Thymus (tissue), 11 donors: ENCODE measurements around the gene ELMO1. TPM values are rescaled to one million over a fixed set of nuclear protein-coding genes. Genes with fewer than 3 reads are reported as not detected.

Experiments
- DNase-seq, 9 donors: peaks; one replicate each; pipeline ENCODE4 v3.0.0-alpha.2; 2013; ENCODE audit warnings: low spot score in 9 of 9, low read depth in 6 of 9, missing footprints in 1 of 9
- H3K27ac ChIP-seq, 2 donors: one replicate each; pipeline ENCODE4 v1.5.1; 2013; ENCODE audit warnings: control low read depth in 1 of 2, low read depth in 1 of 2, low read length in 1 of 2, mild to moderate bottlenecking in 1 of 2, moderate library complexity in 1 of 2
- H3K27me3 ChIP-seq, 2 donors: one replicate each; pipeline ENCODE4 v1.5.1; 2013; ENCODE audit warnings: low read length in 1 of 2; ENCODE audit not compliant: control insufficient read depth in 2 of 2, insufficient read depth in 1 of 2
- H3K36me3 ChIP-seq, 2 donors: one replicate each; pipeline ENCODE4 v1.5.1; 2013; ENCODE audit warnings: low read length in 1 of 2, mild to moderate bottlenecking in 1 of 2, moderate library complexity in 1 of 2; ENCODE audit not compliant: control insufficient read depth in 2 of 2, insufficient read depth in 2 of 2
- H3K4me1 ChIP-seq, 2 donors: one replicate each; pipeline ENCODE4 v1.5.1; 2013; ENCODE audit warnings: low read length in 2 of 2; ENCODE audit not compliant: control insufficient read depth in 2 of 2, insufficient read depth in 2 of 2
- H3K4me3 ChIP-seq, 2 donors: one replicate each; pipeline ENCODE4 v1.5.1; 2013; ENCODE audit warnings: low read length in 2 of 2, control low read depth in 1 of 2, mild to moderate bottlenecking in 1 of 2
- H3K9me3 ChIP-seq, 2 donors: one replicate each; pipeline ENCODE4 v1.5.1; 2013; ENCODE audit warnings: low read length in 1 of 2, mild to moderate bottlenecking in 1 of 2; ENCODE audit not compliant: control insufficient read depth in 2 of 2, insufficient read depth in 1 of 2
- WGBS: extraction: QIAGEN DNeasy Blood & Tissue Kit; methylation state at CpG from one replicate; pipeline ENCODE4 v1.1.7; 2013; 5-methylcytosine and 5-hydroxymethylcytosine counted together
- polyA plus RNA-seq: library from polyadenylated mRNA; stranded (reverse); fragments of 200-250 nt; gene quantifications from one replicate; pipeline ENCODE4 v1.2.3, GENCODE V29; 2013
- total RNA-seq: library from RNA; stranded (reverse); fragments of 120-200 nt; gene quantifications from one replicate; pipeline ENCODE4 v1.2.4, GENCODE V29; 2013
- donor health status: healthy.

The ELMO1 gene
- total and polyA plus RNA-seq, 2 donors, result 18.7 to 22.5 TPM

DNA sequence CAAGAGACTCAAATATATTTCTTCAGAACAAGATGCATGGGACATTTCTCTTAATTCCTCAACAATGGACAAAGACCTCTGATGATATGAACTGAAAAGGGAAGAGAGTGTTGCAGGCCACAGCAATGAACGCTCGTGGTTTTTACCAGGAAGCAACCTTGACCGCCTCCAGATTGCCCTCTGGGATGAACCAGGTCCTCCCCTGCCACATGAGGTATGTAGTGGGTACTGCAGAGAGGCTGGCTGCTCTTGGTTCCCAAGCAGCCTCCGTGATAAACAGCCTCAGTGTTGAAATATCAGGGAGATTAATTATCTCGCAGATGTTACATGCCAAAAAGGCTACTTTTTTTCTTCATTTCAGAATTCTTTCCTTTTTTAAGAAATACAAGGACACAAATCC, 338.8 kb downstream of the ELMO1 start:
- H3K27me3 ChIP-seq, result no peaks in the 10 kb centered on the region
- no peak overlapping the region for H3K4me3 ChIP-seq
- DNase-seq, result no peak
- no peaks in the 10 kb centered on the region for H3K4me1 ChIP-seq
- no peaks in the 10 kb centered on the region for H3K36me3 ChIP-seq
- no peak overlapping the region for H3K27ac ChIP-seq
- WGBS, result 88% methylated on average over 5 of the region's 5 CpGs
- H3K9me3 ChIP-seq, result no peaks in the 10 kb centered on the region

DNA sequence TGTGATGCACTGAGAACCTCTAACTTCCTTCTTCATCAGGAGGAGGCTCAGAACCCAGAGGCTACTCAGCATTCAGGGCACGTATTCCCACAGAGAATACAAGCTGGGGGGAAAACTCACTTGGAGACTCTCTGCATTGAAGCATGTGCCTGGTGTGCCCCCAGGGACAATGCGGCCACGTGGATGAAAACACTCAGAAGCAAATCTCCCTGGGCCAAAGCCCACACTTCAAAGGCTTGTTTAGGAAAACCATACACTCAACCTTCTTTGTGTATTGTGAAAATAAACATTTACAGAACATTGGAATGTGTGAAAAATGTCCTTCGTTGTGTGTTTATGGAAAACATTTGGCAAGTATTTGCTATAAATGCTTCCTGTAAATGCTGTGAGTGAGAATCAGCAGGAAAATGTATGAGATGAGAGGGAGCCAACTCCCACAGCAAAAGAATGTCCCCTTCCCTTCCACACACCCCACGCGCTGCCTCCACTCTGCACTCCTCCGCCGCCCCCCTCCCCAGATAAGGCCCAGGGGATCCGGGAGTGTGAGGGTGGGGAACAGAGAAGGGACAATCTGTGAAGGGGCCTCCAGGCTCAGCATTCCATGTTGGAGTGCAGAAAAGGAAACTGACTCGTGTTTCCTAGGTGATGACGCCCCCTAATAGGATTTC, 339.5 kb downstream of the ELMO1 start:
- Histone ChIP-seq H3K27me3 (no peaks in the 10 kb centered on the region), H3K9me3 (no peaks in the 10 kb centered on the region), H3K36me3 (no peaks in the 10 kb centered on the region), H3K4me1 (no peaks in the 10 kb centered on the region), H3K4me3 (no peak overlapping the region), H3K27ac (no peak overlapping the region)
- DNase-seq, result no peak
- 96% methylated on average over 11 of the region's 11 CpGs for WGBS

DNA sequence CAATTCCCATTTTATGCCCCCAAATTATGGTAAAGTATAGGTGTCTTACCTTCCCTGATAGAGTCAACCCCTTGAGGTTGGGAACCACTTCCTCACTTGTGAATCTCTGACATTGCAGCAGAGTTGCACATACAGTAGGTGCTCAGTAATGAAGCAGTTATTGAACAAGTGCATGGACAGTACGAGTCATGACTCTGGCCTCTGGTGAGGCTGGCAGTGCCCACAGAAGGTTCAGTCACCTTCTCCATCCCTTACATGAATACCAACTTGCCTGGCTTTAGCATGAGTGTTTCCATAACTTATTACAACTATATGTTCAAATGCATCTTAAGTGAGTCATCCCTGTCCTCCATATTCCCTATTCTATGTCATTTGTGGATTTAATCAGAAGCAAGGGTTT, 340.0 kb downstream of the ELMO1 start:
- Histone ChIP-seq H3K27ac (no peak overlapping the region), H3K4me3 (no peak overlapping the region), H3K36me3 (no peaks in the 10 kb centered on the region), H3K9me3 (no peaks in the 10 kb centered on the region), H3K4me1 (no peaks in the 10 kb centered on the region), H3K27me3 (no peaks in the 10 kb centered on the region)
- no peak for DNase-seq
- WGBS, result 98% methylated on average over 1 of the region's 1 CpG

DNA sequence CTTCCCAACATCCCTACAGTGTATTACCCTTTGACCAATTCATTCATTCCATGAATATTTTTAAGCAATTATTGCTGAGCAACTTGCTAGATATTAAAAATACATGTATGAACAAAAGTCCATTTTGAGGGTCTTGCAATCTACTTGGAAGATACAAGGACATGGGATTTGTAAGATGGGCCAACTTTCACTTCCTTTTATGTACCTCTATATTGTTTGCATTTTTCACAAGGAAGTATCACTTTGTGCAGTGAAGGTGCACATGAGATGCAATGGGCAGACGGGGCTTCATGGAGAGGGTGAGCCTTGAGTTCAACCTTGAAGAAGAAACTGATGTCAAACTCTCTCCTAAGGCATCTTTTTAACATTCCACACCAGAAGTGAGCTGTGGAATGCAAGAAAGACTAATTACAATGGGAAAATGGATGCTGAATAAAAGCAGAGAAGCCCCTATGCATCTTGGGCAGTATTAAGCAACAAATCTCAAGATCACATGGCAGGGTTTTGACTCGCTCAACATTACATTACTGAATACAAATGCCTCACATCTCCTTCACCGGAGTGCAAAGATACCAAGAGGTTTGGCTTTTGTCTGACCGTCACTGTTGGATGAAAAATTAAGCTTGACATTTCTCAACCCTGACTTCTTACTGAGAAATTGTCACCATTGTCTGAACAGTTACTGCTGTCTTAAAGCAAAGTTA, 341.5 kb downstream of the ELMO1 start:
- Histone ChIP-seq H3K4me1 (no peaks in the 10 kb centered on the region), H3K9me3 (no peaks in the 10 kb centered on the region), H3K27ac (no peak overlapping the region), H3K4me3 (no peak overlapping the region), H3K36me3 (no peaks in the 10 kb centered on the region), H3K27me3 (no peaks in the 10 kb centered on the region)
- DNase-seq, result no peak
- 96% methylated on average over 4 of the region's 4 CpGs for WGBS

DNA sequence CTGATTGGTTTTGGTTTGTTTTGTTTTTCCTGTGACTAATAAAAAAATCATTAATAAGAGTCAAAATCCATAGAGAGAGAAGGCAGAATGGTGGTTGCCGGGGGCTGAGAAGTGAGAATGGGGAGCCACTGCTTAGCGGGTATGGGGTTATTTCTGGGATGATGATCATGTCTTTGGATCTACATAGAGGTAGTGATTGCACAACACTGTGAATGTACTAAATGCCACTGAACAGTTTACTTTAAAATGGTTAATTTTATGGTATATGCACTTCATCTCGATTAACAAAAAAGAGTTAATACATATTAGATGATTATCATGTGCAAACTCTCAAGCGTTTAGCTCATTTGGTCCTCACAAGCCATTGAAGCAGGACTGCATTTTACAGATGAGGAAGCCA, 342.9 kb downstream of the ELMO1 start:
- H3K4me1 ChIP-seq, result peaks cover 3 to 5% of the 10 kb centered on the region in 2 donors
- H3K27me3 ChIP-seq, result no peaks in the 10 kb centered on the region
- WGBS, result 98% methylated on average over 4 of the region's 4 CpGs
- H3K27ac ChIP-seq, result no peak overlapping the region
- no peaks in the 10 kb centered on the region for H3K9me3 ChIP-seq
- H3K36me3 ChIP-seq, result no peaks in the 10 kb centered on the region
- no peak for DNase-seq
- no peak overlapping the region for H3K4me3 ChIP-seq

DNA sequence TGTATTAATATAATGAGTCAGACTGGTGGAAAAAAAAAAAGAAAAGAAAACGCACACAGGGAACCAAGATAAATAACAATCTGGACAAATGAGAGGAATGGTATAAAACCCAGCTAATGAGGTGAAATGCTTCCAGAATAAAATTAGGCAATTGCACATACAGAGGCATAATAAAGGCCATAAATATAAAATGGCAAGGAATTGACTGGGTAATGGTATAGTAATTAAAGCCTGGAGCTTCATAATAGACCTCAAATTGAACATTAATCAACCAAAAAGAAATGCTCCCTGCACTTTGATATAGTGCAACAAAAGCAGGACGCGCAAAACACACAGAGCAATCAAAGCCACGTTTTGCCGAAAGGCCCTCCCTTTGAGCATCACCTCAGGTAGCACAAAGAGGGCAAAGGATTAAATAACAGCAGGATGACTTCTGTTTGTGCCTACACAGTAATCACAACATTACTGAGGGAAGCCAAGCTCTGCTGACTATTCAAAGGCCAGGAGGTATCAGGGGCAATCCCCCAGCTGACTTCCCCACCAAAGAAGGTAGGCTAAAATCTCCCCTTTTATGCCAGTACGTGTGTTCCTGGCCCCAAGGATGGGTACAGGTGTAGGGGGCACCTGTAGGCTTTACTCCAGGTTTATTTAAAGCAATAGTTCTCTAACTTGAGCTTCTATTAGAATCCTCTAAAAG, 343.7 kb downstream of the ELMO1 start:
- no peaks in the 10 kb centered on the region for H3K9me3 ChIP-seq
- H3K27me3 ChIP-seq, result no peaks in the 10 kb centered on the region
- H3K4me1 ChIP-seq, result peaks cover 7 to 12% of the 10 kb centered on the region in 2 donors
- WGBS, result 81% methylated on average over 6 of the region's 6 CpGs
- no peak overlapping the region for H3K27ac ChIP-seq
- DNase-seq, result no peak
- no peak overlapping the region for H3K4me3 ChIP-seq
- H3K36me3 ChIP-seq, result no peaks in the 10 kb centered on the region

DNA sequence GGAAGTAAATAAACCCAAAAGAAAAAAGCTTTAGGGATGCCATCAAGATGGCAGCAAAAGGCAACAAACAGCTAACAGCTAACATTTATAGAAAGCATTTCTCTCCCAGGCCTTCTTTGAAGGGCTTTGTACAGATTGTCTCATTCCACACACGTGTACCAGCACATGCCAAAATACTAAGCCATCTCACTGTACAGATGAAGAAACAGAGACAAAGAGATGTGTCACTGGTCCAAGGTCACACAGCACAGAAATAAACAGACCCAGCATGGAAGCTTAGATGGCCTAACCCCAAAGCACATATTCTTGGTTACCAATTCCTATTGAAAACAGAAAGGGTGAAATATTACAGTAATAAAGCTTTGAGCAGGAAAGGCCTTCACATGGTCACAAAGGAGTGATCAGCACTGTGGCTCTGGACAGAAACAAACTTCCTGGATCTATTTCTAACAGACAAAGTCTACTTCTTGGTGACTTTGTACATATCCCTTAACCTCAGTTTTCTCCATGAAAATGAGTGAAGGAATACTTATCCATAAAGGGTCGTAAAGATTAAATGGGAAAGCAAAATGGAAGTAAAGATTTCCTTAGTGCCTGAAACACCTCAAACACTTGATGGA, 346.0 kb downstream of the ELMO1 start:
- 97% methylated on average over 2 of the region's 2 CpGs for WGBS
- no peaks in the 10 kb centered on the region for H3K9me3 ChIP-seq
- no peaks in the 10 kb centered on the region for H3K36me3 ChIP-seq
- H3K4me1 ChIP-seq, result peaks cover 7 to 12% of the 10 kb centered on the region in 2 donors
- DNase-seq, result no peak
- H3K27ac ChIP-seq, result no peak overlapping the region
- H3K4me3 ChIP-seq, result no peak overlapping the region
- H3K27me3 ChIP-seq, result no peaks in the 10 kb centered on the region

DNA sequence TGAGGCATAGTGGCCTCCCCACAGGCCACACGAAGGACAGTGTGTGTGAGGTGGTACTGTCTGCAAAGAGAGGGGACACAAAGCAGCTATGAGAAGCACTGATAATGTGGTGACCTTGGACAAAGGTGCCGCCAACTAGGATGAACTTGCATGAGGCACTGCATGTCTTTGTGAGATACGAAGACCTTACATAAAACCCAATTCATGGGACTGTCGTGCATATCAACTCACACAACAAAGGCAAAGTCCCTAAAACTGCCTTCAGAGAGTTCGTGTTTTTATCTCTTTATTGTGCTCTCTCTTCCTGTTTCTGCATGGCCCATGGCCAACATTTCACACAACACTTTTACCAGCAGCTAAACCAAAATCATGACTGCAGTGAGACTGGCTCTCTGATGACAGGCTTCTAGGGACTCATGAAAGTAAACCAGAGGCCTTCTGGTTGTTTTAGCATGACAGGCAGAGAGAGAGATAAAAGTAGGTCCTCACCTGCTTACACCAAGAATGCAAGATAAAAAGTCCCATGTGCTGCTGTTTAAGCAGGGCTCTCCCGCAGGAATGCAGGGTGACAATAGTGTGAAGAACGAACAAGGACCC, 347.8 kb downstream of the ELMO1 start:
- peaks cover 0 to 3% of the 10 kb centered on the region in 2 donors for H3K36me3 ChIP-seq
- peak overlapping the region in 1 of 2 donors; percentile 58 for H3K27ac ChIP-seq
- 62% methylated on average over 7 of the region's 7 CpGs for WGBS
- H3K4me1 ChIP-seq, result peaks cover 7 to 12% of the 10 kb centered on the region in 2 donors
- H3K27me3 ChIP-seq, result no peaks in the 10 kb centered on the region
- peak in 3 of 9 donors; percentile 12 to 44 (median 13) for DNase-seq
- no peak overlapping the region for H3K4me3 ChIP-seq
- H3K9me3 ChIP-seq, result no peaks in the 10 kb centered on the region
